ENCODE measurements around the gene ZNF541.
A peak's percentile ranks its signal among the peaks of the same experiment; 100 is the strongest.
"Not testable (repeated sequence)": the region's sequence is repeated elsewhere in the genome, so short reads cannot be mapped to it uniquely, and the experiment has no call there.

Gene ZNF541

GRCh38 chr19:47600246-47601179 is 27.6 kb upstream of the ZNF541 start:
- peak; percentile 98 to 99 (median 99) for DNase-seq (ENCODE audit: low read depth in 3 of 3)

GRCh38 chr19:47599671-47600245 is 26.8 kb upstream of the ZNF541 start:
- DNase-seq (ENCODE audit: low read depth in 3 of 3) = not testable (repeated sequence)

GRCh38 chr19:47598407-47599349 is 25.7 kb upstream of the ZNF541 start:
- no peak for DNase-seq (ENCODE audit: low read depth in 3 of 3)

- no peak for DNase-seq (ENCODE audit: low read depth in 3 of 3)
These were observed 23.0 kb upstream of the ZNF541 start for GRCh38 chr19:47595944-47596343.

- no peak for DNase-seq (ENCODE audit: low read depth in 3 of 3)
These were observed 20.9 kb upstream of the ZNF541 start for GRCh38 chr19:47593860-47594259.

- DNase-seq (ENCODE audit: low read depth in 3 of 3) = no peak
These were observed 16.9 kb upstream of the ZNF541 start for GRCh38 chr19:47589824-47590223.

- no peak for DNase-seq (ENCODE audit: low read depth in 3 of 3)
These were observed 14.3 kb upstream of the ZNF541 start for GRCh38 chr19:47587295-47587694.

GRCh38 chr19:47583161-47583560 is 10.2 kb upstream of the ZNF541 start:
- not testable (repeated sequence) for DNase-seq (ENCODE audit: low read depth in 3 of 3)

- no peak for DNase-seq (ENCODE audit: low read depth in 3 of 3)
These were observed 9.5 kb upstream of the ZNF541 start for GRCh38 chr19:47582320-47582909.

- no peak for DNase-seq (ENCODE audit: low read depth in 3 of 3)
These were observed 8.8 kb upstream of the ZNF541 start for GRCh38 chr19:47581605-47582319.

GRCh38 chr19:47580397-47580796 is 7.4 kb upstream of the ZNF541 start:
- DNase-seq (ENCODE audit: low read depth in 3 of 3) = no peak

- DNase-seq (ENCODE audit: low read depth in 3 of 3) = no peak
These were observed 313 bp downstream of the ZNF541 start for GRCh38 chr19:47572635-47573034.

GRCh38 chr19:47569331-47569730 is 3.6 kb downstream of the ZNF541 start:
- no peak for DNase-seq (ENCODE audit: low read depth in 3 of 3)

GRCh38 chr19:47564081-47564480 is 8.9 kb downstream of the ZNF541 start:
- DNase-seq (ENCODE audit: low read depth in 3 of 3) = no peak

- no peak for DNase-seq (ENCODE audit: low read depth in 3 of 3)
These were observed 11.4 kb downstream of the ZNF541 start for GRCh38 chr19:47561440-47562057.

GRCh38 chr19:47560999-47561398 is 11.9 kb downstream of the ZNF541 start:
- no peak for DNase-seq (ENCODE audit: low read depth in 3 of 3)

GRCh38 chr19:47550129-47550528 is 22.8 kb downstream of the ZNF541 start:
- DNase-seq (ENCODE audit: low read depth in 3 of 3) = no peak

- DNase-seq (ENCODE audit: low read depth in 3 of 3) = no peak
These were observed 23.6 kb downstream of the ZNF541 start for GRCh38 chr19:47549261-47549862.

- DNase-seq (ENCODE audit: low read depth in 3 of 3) = no peak
These were observed 25.7 kb downstream of the ZNF541 start for GRCh38 chr19:47547199-47547598.
